ENCODE data around the gene CCDC171.

The CCDC171 gene

DNA sequence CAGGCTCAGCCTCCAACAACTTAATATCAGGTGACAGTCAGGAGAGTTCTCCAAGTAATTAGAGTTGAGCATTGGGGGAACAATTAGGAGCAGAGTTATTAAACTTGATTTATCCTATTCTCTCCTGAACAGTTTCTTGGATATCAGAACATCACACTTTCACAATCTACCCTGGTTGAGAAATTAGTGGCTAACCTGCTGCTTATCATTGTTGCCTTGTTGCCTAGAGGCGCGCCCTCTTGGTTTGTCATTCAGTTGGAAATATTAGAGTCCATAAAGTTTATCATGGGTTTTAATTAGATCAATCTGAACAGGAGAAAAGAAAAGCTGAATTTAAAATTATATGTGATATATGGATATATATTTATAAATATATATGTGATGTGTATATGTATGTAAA lies 291.1 kb downstream of the CCDC171 start:
- no peak for DNase-seq (ENCODE audit: low spot score)
- TF ChIP-seq, protein P1, sequence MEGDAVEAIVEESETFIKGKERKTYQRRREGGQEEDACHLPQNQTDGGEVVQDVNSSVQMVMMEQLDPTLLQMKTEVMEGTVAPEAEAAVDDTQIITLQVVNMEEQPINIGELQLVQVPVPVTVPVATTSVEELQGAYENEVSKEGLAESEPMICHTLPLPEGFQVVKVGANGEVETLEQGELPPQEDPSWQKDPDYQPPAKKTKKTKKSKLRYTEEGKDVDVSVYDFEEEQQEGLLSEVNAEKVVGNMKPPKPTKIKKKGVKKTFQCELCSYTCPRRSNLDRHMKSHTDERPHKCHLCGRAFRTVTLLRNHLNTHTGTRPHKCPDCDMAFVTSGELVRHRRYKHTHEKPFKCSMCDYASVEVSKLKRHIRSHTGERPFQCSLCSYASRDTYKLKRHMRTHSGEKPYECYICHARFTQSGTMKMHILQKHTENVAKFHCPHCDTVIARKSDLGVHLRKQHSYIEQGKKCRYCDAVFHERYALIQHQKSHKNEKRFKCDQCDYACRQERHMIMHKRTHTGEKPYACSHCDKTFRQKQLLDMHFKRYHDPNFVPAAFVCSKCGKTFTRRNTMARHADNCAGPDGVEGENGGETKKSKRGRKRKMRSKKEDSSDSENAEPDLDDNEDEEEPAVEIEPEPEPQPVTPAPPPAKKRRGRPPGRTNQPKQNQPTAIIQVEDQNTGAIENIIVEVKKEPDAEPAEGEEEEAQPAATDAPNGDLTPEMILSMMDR (IDR thresholded peaks at IDR 0.05; ENCODE audit: extremely low read depth, missing control alignments), result no peak

DNA sequence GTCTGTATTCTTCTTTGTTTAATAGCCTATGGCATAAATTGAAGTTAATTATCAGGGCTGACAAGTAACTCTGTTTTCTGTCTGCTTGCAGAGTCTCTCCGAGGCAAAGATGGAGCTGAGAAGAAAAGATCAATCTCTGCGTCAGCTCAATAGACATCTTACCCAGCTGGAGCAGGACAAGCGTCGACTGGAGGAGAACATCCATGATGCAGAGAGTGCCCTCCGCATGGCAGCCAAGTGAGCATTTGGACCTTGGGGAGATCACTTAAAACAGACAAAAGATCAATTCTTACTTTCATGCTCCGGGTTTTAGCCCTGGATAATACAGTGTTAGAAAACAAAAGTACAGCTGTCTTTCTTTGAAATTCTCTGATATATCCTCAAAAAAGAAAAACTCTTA lies 293.8 kb downstream of the CCDC171 start:
- TF ChIP-seq, protein P1 (IDR thresholded peaks at IDR 0.05; ENCODE audit: extremely low read depth, missing control alignments), result no peak
- no peak for DNase-seq (ENCODE audit: low spot score)

DNA sequence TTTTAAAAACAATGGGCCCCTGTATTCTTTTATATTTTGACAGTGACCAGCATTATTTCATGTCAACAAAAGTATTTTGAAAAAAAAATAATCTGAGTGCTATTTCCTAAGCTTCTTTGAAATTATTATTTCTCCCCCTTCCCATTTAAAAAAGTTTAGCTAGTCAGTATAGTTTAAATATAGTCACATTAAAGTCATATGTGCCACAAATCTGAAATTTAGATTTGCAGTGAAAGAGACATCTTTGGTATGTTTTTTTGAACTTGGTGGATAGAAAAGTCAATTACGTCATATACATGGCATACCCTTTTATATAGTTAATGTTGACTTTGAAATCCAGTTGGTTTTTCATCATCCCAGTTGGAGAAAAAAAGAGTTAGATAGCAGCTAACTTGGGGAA lies 297.0 kb downstream of the CCDC171 start:
- TF ChIP-seq, protein P1 (IDR thresholded peaks at IDR 0.05; ENCODE audit: extremely low read depth, missing control alignments), result no peak
- DNase-seq (ENCODE audit: low spot score), result no peak

DNA sequence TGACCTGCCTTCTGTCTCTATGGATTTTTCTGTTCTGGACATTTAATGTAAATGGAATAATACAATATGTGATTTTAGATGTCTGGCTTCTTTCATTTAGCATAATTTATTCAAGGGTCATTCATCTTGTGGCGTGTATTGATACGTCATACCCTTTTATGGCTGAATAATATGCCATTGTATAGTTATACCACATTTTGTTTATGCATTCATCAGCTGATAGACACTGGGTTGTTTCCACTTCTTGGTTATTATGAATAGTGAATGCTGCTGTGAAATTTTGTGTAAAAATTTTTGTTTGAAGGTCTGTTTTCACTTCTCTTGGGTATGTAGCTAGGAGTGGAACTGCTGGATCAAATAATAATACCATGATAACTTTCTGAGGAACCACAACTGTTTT lies 298.9 kb downstream of the CCDC171 start:
- DNase-seq (ENCODE audit: low spot score), result no peak
- TF ChIP-seq, protein P1 (IDR thresholded peaks at IDR 0.05; ENCODE audit: extremely low read depth, missing control alignments), result no peak

DNA sequence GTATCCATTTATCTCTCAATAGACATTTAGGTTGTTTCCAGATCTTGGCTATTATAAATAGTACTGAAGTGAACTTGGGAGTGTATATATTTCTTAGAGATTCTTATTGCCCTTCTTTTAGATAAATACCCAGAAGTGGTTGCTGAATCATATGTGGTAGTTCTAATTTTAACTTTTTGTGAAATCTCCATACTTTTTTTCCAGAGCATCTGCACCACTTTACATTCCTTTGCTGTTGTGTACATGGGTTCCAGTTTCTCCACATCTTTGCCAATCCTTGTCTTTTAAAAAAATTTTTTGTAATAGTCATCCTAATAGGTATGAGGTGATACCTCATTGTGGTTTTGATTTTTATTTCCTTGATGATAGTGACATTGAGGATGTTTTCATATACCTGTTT lies 303.7 kb downstream of the CCDC171 start:
- TF ChIP-seq, protein P1 (IDR thresholded peaks at IDR 0.05; ENCODE audit: extremely low read depth, missing control alignments), result no peak

DNA sequence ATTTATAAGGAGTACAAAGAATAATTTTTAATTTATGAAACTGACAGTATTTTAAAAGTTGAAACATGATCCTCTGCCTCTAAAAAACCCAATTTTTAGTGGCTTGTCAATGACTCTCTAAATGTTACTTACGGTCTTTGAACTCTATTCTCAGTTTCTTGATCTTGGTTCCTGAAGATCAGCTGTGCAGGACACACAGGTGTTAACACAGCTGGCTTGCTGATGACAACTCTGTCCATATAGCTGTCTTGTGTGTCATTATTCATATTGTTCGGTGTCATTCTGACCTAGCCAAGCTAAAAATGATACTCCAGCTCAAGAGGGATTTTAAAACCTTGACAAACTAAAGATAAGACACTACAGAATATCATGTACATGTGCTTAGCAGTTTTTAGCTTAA lies 314.5 kb downstream of the CCDC171 start:
- no peak for DNase-seq (ENCODE audit: low spot score)
- TF ChIP-seq, protein P1 (IDR thresholded peaks at IDR 0.05; ENCODE audit: extremely low read depth, missing control alignments), result no peak

More for the DNA sequence above, 303.7 kb downstream of the CCDC171 start:
- DNase-seq (ENCODE audit: low spot score), result no peak

DNA sequence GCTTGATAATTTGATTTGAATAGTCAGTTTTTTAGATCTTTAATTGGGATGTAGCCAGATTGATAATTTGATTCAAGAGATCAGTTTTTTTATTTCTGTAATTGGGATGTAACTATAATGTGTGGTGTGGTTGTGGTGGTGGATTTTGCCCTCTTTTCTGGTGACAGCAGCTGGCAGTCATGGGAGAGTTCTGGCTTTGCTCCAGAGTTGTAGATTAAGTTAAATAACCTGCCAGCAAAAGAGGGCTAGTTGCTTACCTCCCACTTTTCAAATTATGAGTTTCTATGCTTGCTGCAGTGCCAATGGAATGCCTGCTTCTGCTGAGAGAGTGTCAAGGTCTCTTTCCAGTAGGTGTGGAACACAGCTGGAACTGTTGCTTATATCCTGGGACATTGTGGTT lies 315.1 kb downstream of the CCDC171 start:
- DNase-seq (ENCODE audit: low spot score), result no peak
- TF ChIP-seq, protein P1 (IDR thresholded peaks at IDR 0.05; ENCODE audit: extremely low read depth, missing control alignments), result no peak

Measured in GM20000 (cell line).